Endothelial cell of umbilical vein (primary cell): ENCODE data around the gene SETBP1. TPM values are rescaled to one million over a fixed set of nuclear protein-coding genes. Genes with fewer than 3 reads are reported as not detected.

Experiments used
- BruUV-seq: library from RNA; stranded (reverse); fragments of 400-500 nt; replicated peaks from 2 replicates; lab custom pipeline; 2021; lab: Mats Ljungman, UMichigan
- CTCF ChIA-PET: fragments of 300-600, 350-600 bp; sonication (Branson Sonifier 250); formaldehyde crosslinking; loops from one replicate; lab custom pipeline; 2021; ENCODE audit warnings: antibody characterized with exemption, inconsistent platforms; lab: Charles Lee
- POLR2A ChIA-PET: fragments of 300-600, 350-600 bp; sonication (Branson Sonifier 250); formaldehyde crosslinking; loops from one replicate; lab custom pipeline; 2021; ENCODE audit warnings: antibody characterized with exemption, inconsistent platforms; lab: Charles Lee
- DNase-seq: peaks from one replicate; pipeline ENCODE4 v3.0.0-alpha.2; 2011; ENCODE audit warnings: low read depth, low spot score
- FAIRE-seq: peaks from 2 replicates; lab custom pipeline; 2011; peaks lifted over from hg19 to GRCh38; lab: Jason Lieb, UNC
- H2AFZ ChIP-seq: 2 replicates; pipeline ENCODE4 v1.6.0; 2012; ENCODE audit warnings: low read depth, low read length, control low read depth, inconsistent platforms
- H3K27ac ChIP-seq: 2 replicates; pipeline ENCODE4 v1.5.1; 2011; ENCODE audit warnings: low read depth, mild to moderate bottlenecking, control low read depth, low read length, moderate library complexity; ENCODE audit not compliant: insufficient read depth
- H3K27me3 ChIP-seq, 2 experiments: 2 replicates each; pipeline versions ENCODE4 v1.6.0 to v1.6.1; 2011; ENCODE audit warnings: low read length in 2 of 2, mixed read lengths in 1 of 2; ENCODE audit not compliant: control insufficient read depth in 2 of 2, insufficient read depth in 2 of 2
- H3K36me3 ChIP-seq, 2 experiments: 2 replicates in 1 of 2; 3 replicates in 1 of 2; pipeline ENCODE4 v1.5.1; 2011; ENCODE audit warnings: low read length in 2 of 2, mild to moderate bottlenecking in 1 of 2, moderate library complexity in 1 of 2; ENCODE audit not compliant: control insufficient read depth in 2 of 2, insufficient read depth in 2 of 2; ENCODE audit errors: extremely low read depth in 1 of 2
- H3K4me1 ChIP-seq: 3 replicates; pipeline ENCODE4 v1.5.1; 2011; ENCODE audit warnings: mild to moderate bottlenecking, low read length; ENCODE audit not compliant: control insufficient read depth, insufficient read depth; ENCODE audit errors: extremely low read depth
- H3K4me2 ChIP-seq: 2 replicates; pipeline ENCODE4 v1.6.1; 2011; ENCODE audit warnings: low read length, control low read depth, mixed read lengths; ENCODE audit not compliant: insufficient read depth
- H3K4me3 ChIP-seq, 3 experiments: fragments of 200-600 bp in 1 of 3; sonication (generic), shearing (Covaris generic) in 1 of 3; replicated peaks in 1 of 3; 2 replicates each; pipeline ENCODE4 v1.5.1; 2011 to 2016; ENCODE audit warnings: control low read depth in 3 of 3, low read length in 3 of 3, mild to moderate bottlenecking in 2 of 3, inconsistent platforms in 1 of 3, low read depth in 1 of 3, moderate library complexity in 1 of 3; ENCODE audit not compliant: insufficient read depth in 1 of 3
- H3K79me2 ChIP-seq: 2 replicates; pipeline ENCODE4 v1.6.0; 2012; ENCODE audit warnings: low read length, inconsistent platforms; ENCODE audit not compliant: control insufficient read depth, insufficient read depth
- H3K9ac ChIP-seq: replicated peaks from 2 replicates; pipeline ENCODE3; 2011; ENCODE audit warnings: low read length, control low read depth; ENCODE audit not compliant: insufficient read depth; ENCODE audit errors: extremely low read depth
- H3K9me1 ChIP-seq: replicated peaks from 3 replicates; pipeline ENCODE4 v1.6.0; 2011; ENCODE audit warnings: mild to moderate bottlenecking, low read length; ENCODE audit not compliant: control insufficient read depth, insufficient read depth; ENCODE audit errors: extremely low read depth
- H3K9me3 ChIP-seq: replicated peaks from 2 replicates; pipeline ENCODE4 v1.5.1; 2012; ENCODE audit warnings: low read length, inconsistent platforms; ENCODE audit not compliant: control insufficient read depth, insufficient read depth
- H4K20me1 ChIP-seq: replicated peaks from 2 replicates; pipeline ENCODE3; 2011; ENCODE audit warnings: mild to moderate bottlenecking, low read length; ENCODE audit not compliant: control insufficient read depth, insufficient read depth; ENCODE audit errors: extremely low read depth
- EZH2 ChIP-seq: IDR thresholded peaks from 2 replicates; pipeline ENCODE4 v1.6.1; 2012; ENCODE audit warnings: borderline replicate concordance, low read depth, mild to moderate bottlenecking, moderate library complexity, low read length, inconsistent platforms; ENCODE audit not compliant: severe bottlenecking
- FOS ChIP-seq: IDR thresholded peaks from 2 replicates; pipeline ENCODE4 v1.6.1; 2011; ENCODE audit warnings: mild to moderate bottlenecking, low read length, moderate library complexity, borderline replicate concordance; ENCODE audit not compliant: insufficient read depth
- GATA2 ChIP-seq: IDR thresholded peaks from 2 replicates; pipeline ENCODE4 v1.7.0; 2011; ENCODE audit warnings: low read depth, mild to moderate bottlenecking, moderate library complexity, mixed read lengths, low read length; ENCODE audit not compliant: insufficient read length, insufficient read depth
- JUN ChIP-seq: IDR thresholded peaks from 2 replicates; pipeline ENCODE4 v1.6.1; 2011; ENCODE audit warnings: borderline replicate concordance, low read depth; ENCODE audit not compliant: insufficient read length, insufficient read depth
- MYC ChIP-seq: IDR thresholded peaks from one replicate; pipeline ENCODE4 v1.6.1; 2011; ENCODE audit warnings: mild to moderate bottlenecking, low read depth, low read length
- POLR2A ChIP-seq: IDR thresholded peaks from 2 replicates; pipeline ENCODE4 v1.6.1; 2012; ENCODE audit warnings: low read depth, mild to moderate bottlenecking, control low read depth, low read length
- POLR2AphosphoS5 ChIP-seq: IDR thresholded peaks from 2 replicates; pipeline ENCODE4 v1.6.1; 2012; ENCODE audit warnings: low read depth, mild to moderate bottlenecking, control low read depth, low read length, moderate library complexity; ENCODE audit not compliant: insufficient read depth
- dilution Hi-C: fragments of 300-500 bp; cut with MboI; formaldehyde crosslinking; loops from one replicate; pipeline ENCODE4 v1.15.0; 2019; ENCODE audit warnings: low sequenced_read_pairs; ENCODE audit not compliant: extremely low pct_ligation_motif_present
- intact Hi-C: fragments of 100-400 bp; cut with micrococcal nuclease; formaldehyde crosslinking; loops from one replicate; pipeline ENCODE4 v1.10.0; 2022
- polyA plus RNA-seq, 4 experiments: library from polyadenylated mRNA; depleted of rRNA in 3 of 4; stranded (reverse) in 3 of 4; unstranded in 1 of 4; fragments of >200 nt; gene quantifications; 2 replicates each; pipeline versions ENCODE4 v1.2.1 to v1.2.3, GENCODE V29; 2011 to 2012; ENCODE audit warnings: missing spikeins in 1 of 4
- total RNA-seq: library from RNA; stranded (reverse); gene quantifications from 2 replicates; pipeline ENCODE4 v1.2.3, GENCODE V29; 2021
- TF ChIP-seq, protein P1 (sequence below): IDR thresholded peaks from 2 replicates; pipeline ENCODE4 v1.6.1; 2011; ENCODE audit not compliant: insufficient read depth, insufficient read length
- TF ChIP-seq, protein P2 (sequence below), 2 donors: IDR thresholded peaks; 1 replicate in 1 of 2; 2 replicates in 1 of 2; pipeline ENCODE4 v1.5.1; 2011; ENCODE audit warnings: low read length in 2 of 2, mild to moderate bottlenecking in 2 of 2, moderate library complexity in 2 of 2, control low read depth in 1 of 2, inconsistent platforms in 1 of 2, low read depth in 1 of 2; ENCODE audit not compliant: insufficient read depth in 1 of 2; ENCODE audit errors: extremely low read depth in 1 of 2

Gene SETBP1
- total and polyA plus RNA-seq, 2 donors (not counting 3 experiments of a cell fraction or from before 2014, with no cell fraction given), result 0.76 to 3.1 TPM

- Histone ChIP-seq H3K4me3 (no peak overlapping the region), H3K79me2 (no peaks in the 10 kb centered on the region), H3K27ac (no peak overlapping the region), H3K27me3 (no peaks in the 10 kb centered on the region), H3K4me1 (no peaks in the 10 kb centered on the region), H4K20me1 (no peaks in the 10 kb centered on the region), H2AFZ (no peak overlapping the region), H3K9me3 (no peaks in the 10 kb centered on the region), H3K9ac (no peak overlapping the region), H3K4me2 (no peak overlapping the region), H3K9me1 (no peaks in the 10 kb centered on the region), H3K36me3 (no peaks in the 10 kb centered on the region)
- no peak for FAIRE-seq
- intact Hi-C loops (no loop called here), dilution Hi-C loops (no loop called here)
- ChIA-PET CTCF (interaction anchor here (0.9 kb wide), 1 partner anchor 15 kb away, joined by 3 read pairs; no protein-coding TSS in a partner anchor), POLR2A (no interaction called here)
- BruUV-seq, result no TSS peak
- no peak for DNase-seq
- TF ChIP-seq, protein P1, sequence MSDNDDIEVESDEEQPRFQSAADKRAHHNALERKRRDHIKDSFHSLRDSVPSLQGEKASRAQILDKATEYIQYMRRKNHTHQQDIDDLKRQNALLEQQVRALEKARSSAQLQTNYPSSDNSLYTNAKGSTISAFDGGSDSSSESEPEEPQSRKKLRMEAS, result no peak
- no peak for TF ChIP-seq EZH2
- TF ChIP-seq JUN, result no peak
- no peak for TF ChIP-seq MYC
- TF ChIP-seq, protein P2, sequence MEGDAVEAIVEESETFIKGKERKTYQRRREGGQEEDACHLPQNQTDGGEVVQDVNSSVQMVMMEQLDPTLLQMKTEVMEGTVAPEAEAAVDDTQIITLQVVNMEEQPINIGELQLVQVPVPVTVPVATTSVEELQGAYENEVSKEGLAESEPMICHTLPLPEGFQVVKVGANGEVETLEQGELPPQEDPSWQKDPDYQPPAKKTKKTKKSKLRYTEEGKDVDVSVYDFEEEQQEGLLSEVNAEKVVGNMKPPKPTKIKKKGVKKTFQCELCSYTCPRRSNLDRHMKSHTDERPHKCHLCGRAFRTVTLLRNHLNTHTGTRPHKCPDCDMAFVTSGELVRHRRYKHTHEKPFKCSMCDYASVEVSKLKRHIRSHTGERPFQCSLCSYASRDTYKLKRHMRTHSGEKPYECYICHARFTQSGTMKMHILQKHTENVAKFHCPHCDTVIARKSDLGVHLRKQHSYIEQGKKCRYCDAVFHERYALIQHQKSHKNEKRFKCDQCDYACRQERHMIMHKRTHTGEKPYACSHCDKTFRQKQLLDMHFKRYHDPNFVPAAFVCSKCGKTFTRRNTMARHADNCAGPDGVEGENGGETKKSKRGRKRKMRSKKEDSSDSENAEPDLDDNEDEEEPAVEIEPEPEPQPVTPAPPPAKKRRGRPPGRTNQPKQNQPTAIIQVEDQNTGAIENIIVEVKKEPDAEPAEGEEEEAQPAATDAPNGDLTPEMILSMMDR (IDR thresholded peaks at IDR 0.05; ENCODE audit: extremely low read depth in 1 of 2, insufficient read depth in 1 of 2, low read depth in 1 of 2, low read length in 2 of 2), result no peak
These were observed 241.3 kb downstream of the SETBP1 start for GRCh38 chr18:44921974-44922373.

- DNase-seq (no peak), FAIRE-seq (no peak)
- Histone ChIP-seq H3K4me2 (no peak overlapping the region), H2AFZ (no peak overlapping the region), H3K9ac (no peak overlapping the region), H3K36me3 (no peaks in the 10 kb centered on the region), H3K27ac (no peak overlapping the region), H3K9me1 (no peaks in the 10 kb centered on the region), H3K4me1 (no peaks in the 10 kb centered on the region), H3K79me2 (no peaks in the 10 kb centered on the region), H3K4me3 (no peak overlapping the region), H3K9me3 (no peaks in the 10 kb centered on the region), H3K27me3 (no peaks in the 10 kb centered on the region), H4K20me1 (no peaks in the 10 kb centered on the region)
- ChIA-PET POLR2A (no interaction called here), CTCF (interaction anchor here (0.9 kb wide), 1 partner anchor 16 kb away, joined by 3 read pairs; no protein-coding TSS in a partner anchor)
- dilution Hi-C loops (no loop called here), intact Hi-C loops (no loop called here)
- TF ChIP-seq POLR2A (no peak), JUN (no peak), EZH2 (no peak), FOS (no peak), GATA2 (no peak), MYC (no peak), POLR2AphosphoS5 (no peak)
- TF ChIP-seq, protein P2 (IDR thresholded peaks at IDR 0.05; ENCODE audit: extremely low read depth in 1 of 2, insufficient read depth in 1 of 2, low read depth in 1 of 2, low read length in 2 of 2), result no peak
- TF ChIP-seq, protein P1, result no peak
- no TSS peak for BruUV-seq
These were observed 242.3 kb downstream of the SETBP1 start for GRCh38 chr18:44922968-44923367.
